Activated naive CD4-positive, alpha-beta T cell treated with anti-CD3 and anti-CD28 coated beads for 36 hours (primary cell): ENCODE data around the gene RP2. TPM values are rescaled to one million over a fixed set of nuclear protein-coding genes. Genes with fewer than 3 reads are reported as not detected.
A peak's percentile ranks its signal among the peaks of the same experiment; 100 is the strongest.

Experiments
- CTCF ChIA-PET: fragments of 350-600 bp; sonication (Branson Sonifier 250); formaldehyde crosslinking; loops from one replicate; lab custom pipeline; 2021; ENCODE audit warnings: antibody characterized with exemption; lab: Charles Lee
- DNase-seq: peaks from one replicate; pipeline ENCODE4 v3.0.0-alpha.2; 2020
- H3K27ac Mint-ChIP-seq: one replicate; pipeline ENCODE4 v1.8.0; 2021; ENCODE audit warnings: mild to moderate bottlenecking, mixed read lengths
- H3K27me3 Mint-ChIP-seq: one replicate; pipeline ENCODE4 v1.8.0; 2021; ENCODE audit warnings: low read depth, mixed read lengths
- H3K36me3 Mint-ChIP-seq: one replicate; pipeline ENCODE4 v1.8.0; 2021; ENCODE audit warnings: low read depth, mixed read lengths
- H3K4me1 Mint-ChIP-seq: one replicate; pipeline ENCODE4 v1.8.0; 2021; ENCODE audit warnings: low read depth, mixed read lengths
- H3K4me3 Mint-ChIP-seq: one replicate; pipeline ENCODE4 v1.8.0; 2021; ENCODE audit warnings: mild to moderate bottlenecking, moderate library complexity, mixed read lengths
- H3K9me3 Mint-ChIP-seq: one replicate; pipeline ENCODE4 v1.8.0; 2021; ENCODE audit warnings: mixed read lengths
- intact Hi-C: fragments of 100-400 bp; cut with micrococcal nuclease; formaldehyde crosslinking; loops from one replicate; pipeline ENCODE4 v1.15.1; 2023
- total RNA-seq, 2 experiments: library from RNA; stranded (reverse); gene quantifications; one replicate each; pipeline ENCODE4 v1.2.3, GENCODE V29; 2021

The RP2 gene
- total RNA-seq, 2 experiments from 2014 or later = 4.0 to 4.2 TPM

GRCh38 chrX:46910415-46910814 lies 73.6 kb downstream of the RP2 start:
- no peak for DNase-seq
- Mint-ChIP-seq H3K9me3 (no peaks in the 10 kb centered on the region), H3K27ac (no peak overlapping the region), H3K4me1 (peaks cover 12% of the 10 kb centered on the region), H3K4me3 (no peak overlapping the region), H3K36me3 (no peaks in the 10 kb centered on the region), H3K27me3 (peaks cover 26% of the 10 kb centered on the region)
- intact Hi-C loops = loop anchor here (5.0 kb wide), 2 partner anchors 73 to 153 kb away; partner anchors contain the start of genes RP2 and SLC9A7
- CTCF ChIA-PET = interaction anchor here (0.6 kb wide), 1 partner anchor 72 kb away, joined by 3 read pairs; no protein-coding TSS in a partner anchor

- intact Hi-C loops = loop anchor here (2.0 to 5.0 kb wide), 3 partner anchors 67 to 155 kb away; partner anchors contain the start of genes RP2 and SLC9A7
- peak; percentile 23 for DNase-seq
- Mint-ChIP-seq H3K9me3 (no peaks in the 10 kb centered on the region), H3K4me3 (peak within 1 kb of the TSS; percentile 73), H3K36me3 (no peaks in the 10 kb centered on the region), H3K27me3 (peaks cover 32% of the 10 kb centered on the region), H3K4me1 (peaks cover 12% of the 10 kb centered on the region), H3K27ac (no peak within 1 kb of the TSS)
- CTCF ChIA-PET = no interaction called here
Measured at GRCh38 chrX:46912098-46912602, 75.3 kb downstream of the RP2 start, which contains the start of gene JADE3. JADE3 (plus strand) TSS chrX:46912421; CDS start chrX:46984895, 72,474 bp downstream.

GRCh38 chrX:46912603-46913491 lies 76.0 kb downstream of the RP2 start:
- no peaks in the 10 kb centered on the region for H3K36me3 Mint-ChIP-seq
- H3K4me3 Mint-ChIP-seq = peak overlapping the region; percentile 73
- intact Hi-C loops = loop anchor here (2.0 to 5.0 kb wide), 3 partner anchors 66 to 156 kb away; partner anchors contain the start of genes RP2 and SLC9A7
- CTCF ChIA-PET = interaction anchor here (0.6 kb wide), 1 partner anchor 606 kb away, joined by 4 read pairs; no protein-coding TSS in a partner anchor
- H3K27ac Mint-ChIP-seq = no peak overlapping the region
- H3K27me3 Mint-ChIP-seq = peaks cover 31% of the 10 kb centered on the region
- peak; percentile 31 for DNase-seq
- H3K9me3 Mint-ChIP-seq = no peaks in the 10 kb centered on the region
- H3K4me1 Mint-ChIP-seq = peaks cover 12% of the 10 kb centered on the region

- Mint-ChIP-seq H3K4me3 (peak overlapping the region; percentile 73), H3K36me3 (no peaks in the 10 kb centered on the region), H3K9me3 (no peaks in the 10 kb centered on the region), H3K4me1 (peaks cover 12% of the 10 kb centered on the region), H3K27me3 (peaks cover 31% of the 10 kb centered on the region), H3K27ac (no peak overlapping the region)
- peak; percentile 6 for DNase-seq
- CTCF ChIA-PET = interaction anchor here (0.6 kb wide), 1 partner anchor 118 kb away, joined by 3 read pairs; no protein-coding TSS in a partner anchor
- intact Hi-C loops = loop anchor here (2.0 to 5.0 kb wide), 3 partner anchors 65 to 156 kb away; partner anchors contain the start of genes RP2 and SLC9A7
Measured at GRCh38 chrX:46913667-46914066, 76.8 kb downstream of the RP2 start.

- intact Hi-C loops = no loop called here
- Mint-ChIP-seq H3K9me3 (peaks cover 6% of the 10 kb centered on the region), H3K27me3 (peaks cover 38% of the 10 kb centered on the region), H3K27ac (no peak overlapping the region), H3K4me1 (peaks cover 12% of the 10 kb centered on the region), H3K36me3 (no peaks in the 10 kb centered on the region), H3K4me3 (no peak overlapping the region)
- DNase-seq = no peak
- CTCF ChIA-PET = no interaction called here
Measured at GRCh38 chrX:46916273-46916672, 79.4 kb downstream of the RP2 start.

GRCh38 chrX:46917622-46918021 lies 80.8 kb downstream of the RP2 start:
- CTCF ChIA-PET = no interaction called here
- Mint-ChIP-seq H3K4me3 (no peak overlapping the region), H3K27ac (no peak overlapping the region), H3K27me3 (peaks cover 34% of the 10 kb centered on the region), H3K36me3 (no peaks in the 10 kb centered on the region), H3K9me3 (peaks cover 6% of the 10 kb centered on the region), H3K4me1 (peaks cover 12% of the 10 kb centered on the region)
- no peak for DNase-seq
- intact Hi-C loops = no loop called here

- Mint-ChIP-seq H3K4me1 (peaks cover 11% of the 10 kb centered on the region), H3K27ac (no peak overlapping the region), H3K27me3 (peaks cover 34% of the 10 kb centered on the region), H3K36me3 (no peaks in the 10 kb centered on the region), H3K9me3 (peaks cover 6% of the 10 kb centered on the region), H3K4me3 (no peak overlapping the region)
- CTCF ChIA-PET = no interaction called here
- DNase-seq = no peak
- intact Hi-C loops = no loop called here
Measured at GRCh38 chrX:46918434-46918833, 81.6 kb downstream of the RP2 start.

- no peak for DNase-seq
- Mint-ChIP-seq H3K9me3 (peaks cover 6% of the 10 kb centered on the region), H3K36me3 (no peaks in the 10 kb centered on the region), H3K4me1 (no peaks in the 10 kb centered on the region), H3K4me3 (no peak overlapping the region), H3K27ac (no peak overlapping the region), H3K27me3 (peaks cover 17% of the 10 kb centered on the region)
- intact Hi-C loops = no loop called here
- CTCF ChIA-PET = no interaction called here
Measured at GRCh38 chrX:46920235-46920634, 83.4 kb downstream of the RP2 start.

GRCh38 chrX:46922611-46923010 lies 85.8 kb downstream of the RP2 start:
- intact Hi-C loops = no loop called here
- Mint-ChIP-seq H3K9me3 (peaks cover 6% of the 10 kb centered on the region), H3K27ac (no peak overlapping the region), H3K36me3 (no peaks in the 10 kb centered on the region), H3K4me1 (no peaks in the 10 kb centered on the region), H3K4me3 (no peak overlapping the region), H3K27me3 (peaks cover 6% of the 10 kb centered on the region)
- CTCF ChIA-PET = no interaction called here
- DNase-seq = no peak

GRCh38 chrX:46927718-46928117 lies 90.9 kb downstream of the RP2 start:
- Mint-ChIP-seq H3K27ac (no peak overlapping the region), H3K9me3 (no peaks in the 10 kb centered on the region), H3K27me3 (no peaks in the 10 kb centered on the region), H3K4me3 (no peak overlapping the region), H3K36me3 (no peaks in the 10 kb centered on the region), H3K4me1 (no peaks in the 10 kb centered on the region)
- intact Hi-C loops = no loop called here
- DNase-seq = no peak
- CTCF ChIA-PET = no interaction called here

GRCh38 chrX:46929439-46930261 lies 92.8 kb downstream of the RP2 start:
- Mint-ChIP-seq H3K4me1 (no peaks in the 10 kb centered on the region), H3K27ac (no peak overlapping the region), H3K27me3 (no peaks in the 10 kb centered on the region), H3K9me3 (no peaks in the 10 kb centered on the region), H3K4me3 (no peak overlapping the region), H3K36me3 (no peaks in the 10 kb centered on the region)
- intact Hi-C loops = no loop called here
- no peak for DNase-seq
- CTCF ChIA-PET = interaction anchor here (0.6 to 0.7 kb wide), 2 partner anchors 102 to 1719 kb away, joined by 3 read pairs; no protein-coding TSS in a partner anchor
